Measurements from ENCODE around the gene POLR2E.

DNA sequence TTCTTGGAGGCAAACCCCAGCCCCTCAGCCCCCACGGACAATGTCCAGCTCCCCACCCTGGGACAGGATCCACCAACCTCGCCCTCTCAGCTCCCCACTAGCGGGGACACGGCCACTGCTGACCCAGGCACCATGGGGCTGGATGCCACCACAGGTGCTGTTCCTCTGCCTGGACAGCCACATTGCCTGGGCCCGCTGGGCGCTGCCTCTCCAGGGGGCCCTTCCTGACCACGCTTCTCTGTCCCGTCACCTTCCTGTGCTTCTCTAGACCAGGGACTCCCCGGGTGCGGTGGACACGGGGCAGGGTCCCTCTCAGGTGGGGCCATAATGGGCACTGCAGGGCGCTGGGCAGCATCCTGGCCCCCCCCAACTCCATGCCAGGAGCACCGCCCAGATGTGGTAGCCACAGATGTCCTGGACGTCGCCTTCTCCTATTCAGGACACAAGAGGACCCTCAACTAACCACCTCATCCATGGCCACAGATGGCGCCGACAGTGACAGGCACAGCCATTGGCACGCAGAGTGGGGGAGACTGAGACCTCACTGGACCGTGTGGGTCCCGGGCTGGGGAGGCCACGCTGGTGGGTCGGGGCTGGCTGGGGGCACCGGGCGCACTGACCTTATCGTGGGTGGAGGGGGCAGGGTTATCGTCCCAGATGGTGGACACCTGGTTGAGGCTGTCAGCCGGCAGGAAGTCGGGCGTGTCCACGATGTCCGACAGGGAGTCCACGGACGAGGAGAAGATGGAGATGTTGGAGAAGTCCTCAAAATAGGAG is 32.0 kb upstream of the POLR2E start:
- TF ChIP-seq, protein P1, sequence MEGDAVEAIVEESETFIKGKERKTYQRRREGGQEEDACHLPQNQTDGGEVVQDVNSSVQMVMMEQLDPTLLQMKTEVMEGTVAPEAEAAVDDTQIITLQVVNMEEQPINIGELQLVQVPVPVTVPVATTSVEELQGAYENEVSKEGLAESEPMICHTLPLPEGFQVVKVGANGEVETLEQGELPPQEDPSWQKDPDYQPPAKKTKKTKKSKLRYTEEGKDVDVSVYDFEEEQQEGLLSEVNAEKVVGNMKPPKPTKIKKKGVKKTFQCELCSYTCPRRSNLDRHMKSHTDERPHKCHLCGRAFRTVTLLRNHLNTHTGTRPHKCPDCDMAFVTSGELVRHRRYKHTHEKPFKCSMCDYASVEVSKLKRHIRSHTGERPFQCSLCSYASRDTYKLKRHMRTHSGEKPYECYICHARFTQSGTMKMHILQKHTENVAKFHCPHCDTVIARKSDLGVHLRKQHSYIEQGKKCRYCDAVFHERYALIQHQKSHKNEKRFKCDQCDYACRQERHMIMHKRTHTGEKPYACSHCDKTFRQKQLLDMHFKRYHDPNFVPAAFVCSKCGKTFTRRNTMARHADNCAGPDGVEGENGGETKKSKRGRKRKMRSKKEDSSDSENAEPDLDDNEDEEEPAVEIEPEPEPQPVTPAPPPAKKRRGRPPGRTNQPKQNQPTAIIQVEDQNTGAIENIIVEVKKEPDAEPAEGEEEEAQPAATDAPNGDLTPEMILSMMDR (IDR thresholded peaks at IDR 0.05) = no peak
- TF ChIP-seq EZH2 (IDR thresholded peaks at IDR 0.05; ENCODE audit: borderline replicate concordance, insufficient read depth, low read depth, low read length, poor library complexity, severe bottlenecking) = no peak

Measured in B cell (primary cell).